ENCODE measurements around the gene C2CD4D.

Gene C2CD4D

DNA sequence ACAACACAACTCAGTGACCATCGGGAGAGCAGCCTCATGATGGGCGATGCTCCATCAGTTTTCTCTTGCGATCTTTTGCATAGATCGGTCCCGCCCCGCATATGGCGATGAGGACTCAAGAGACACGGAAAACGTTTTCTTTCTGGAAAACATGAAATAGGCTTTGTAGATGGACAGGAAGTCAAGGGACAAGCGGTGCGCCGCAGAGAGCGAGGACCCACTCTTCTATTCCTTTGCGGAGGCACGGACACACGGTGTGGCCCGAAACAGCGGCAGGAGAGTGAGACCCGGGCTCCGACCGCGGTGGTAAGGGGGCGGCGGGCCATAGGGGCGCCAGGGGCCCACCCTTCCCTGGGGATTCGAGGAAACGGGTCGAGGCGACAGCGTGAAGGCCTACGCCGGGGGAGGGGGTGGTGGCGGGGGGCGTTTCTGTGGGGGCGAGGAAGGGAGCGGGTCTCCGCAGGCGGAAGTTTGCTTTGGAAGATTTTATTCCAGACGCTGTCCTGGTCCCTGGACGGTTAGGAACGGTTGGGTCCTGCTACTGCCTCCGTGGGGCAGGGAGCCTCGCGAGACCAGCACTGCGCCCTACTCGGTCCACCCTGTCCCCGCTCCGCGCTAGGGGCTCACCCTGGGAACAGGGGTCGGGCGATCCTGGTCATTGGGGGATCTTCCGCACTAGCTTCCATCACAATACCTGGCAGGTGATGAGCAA, 48.5 kb downstream of the C2CD4D start:
- in situ Hi-C loops (cut with MboI; ENCODE audit: low sequenced_read_pairs) = no loop called here

DNA sequence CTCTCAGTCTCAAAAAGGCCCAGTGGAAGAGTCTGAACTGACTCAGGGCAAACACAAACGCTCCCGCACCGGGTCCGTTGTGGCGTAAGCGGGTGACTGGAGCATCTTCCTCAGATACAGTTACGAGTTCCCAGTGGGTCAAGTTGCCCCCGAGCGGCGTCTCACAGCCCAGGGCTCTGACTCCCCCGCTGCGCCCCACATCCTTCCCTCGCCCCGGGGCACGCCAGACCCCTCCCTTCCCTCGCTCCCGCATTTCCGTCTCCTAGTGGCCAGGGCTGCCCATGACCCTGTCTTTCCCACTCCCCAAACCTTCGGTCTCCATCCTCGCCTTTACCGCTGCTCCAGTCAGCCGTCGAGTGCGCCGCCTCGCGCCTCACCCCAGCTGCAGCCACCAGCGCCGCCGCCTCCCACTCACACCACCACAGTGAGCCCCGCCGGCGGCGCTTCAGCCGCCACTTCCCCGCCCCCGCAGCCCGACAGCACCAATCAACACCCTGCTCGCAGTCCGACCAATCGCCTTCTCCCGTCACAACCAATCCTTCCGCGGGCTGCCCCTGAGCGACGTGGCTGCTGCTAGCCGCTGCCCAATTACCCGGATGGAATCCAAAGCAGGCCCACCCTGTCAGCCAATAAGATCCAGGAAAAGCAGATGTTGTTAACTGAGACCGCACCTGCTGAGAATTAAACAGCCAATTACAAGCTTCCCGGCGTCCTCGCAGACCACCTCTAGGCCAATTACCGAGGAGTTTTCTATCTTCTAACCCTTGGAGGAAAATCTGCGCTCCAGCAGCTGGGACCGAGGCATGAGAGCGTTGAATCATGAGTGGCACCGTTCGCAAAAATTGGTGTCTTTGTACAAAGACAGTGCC, 49.3 kb downstream of the C2CD4D start, which contains the start of gene TDRKH:
Gene TDRKH (minus strand): TSS at position 430 of the 869 bp plus-strand sequence. CDS start 7,478 bp downstream, outside the sequence.
- in situ Hi-C loops (cut with MboI; ENCODE audit: low sequenced_read_pairs) = no loop called here

Data from HL-60/S4 treated with retinoic acid at 250 ng/mL for 4 days and 3 days (cell line).